Measurements from ENCODE around the gene JADE1.

JADE1 gene

GRCh38 chr4:128809477-128810330 lies at the start of gene JADE1:
Gene JADE1, plus strand, starts transcription at chr4:128809700. Its CDS starts 22,059 bp downstream, at chr4:128831759.
- DNase-seq (ENCODE audit: low read depth in 2 of 3, low spot score in 1 of 3), result peak; percentile 84 to 87 (median 85)

DNA sequence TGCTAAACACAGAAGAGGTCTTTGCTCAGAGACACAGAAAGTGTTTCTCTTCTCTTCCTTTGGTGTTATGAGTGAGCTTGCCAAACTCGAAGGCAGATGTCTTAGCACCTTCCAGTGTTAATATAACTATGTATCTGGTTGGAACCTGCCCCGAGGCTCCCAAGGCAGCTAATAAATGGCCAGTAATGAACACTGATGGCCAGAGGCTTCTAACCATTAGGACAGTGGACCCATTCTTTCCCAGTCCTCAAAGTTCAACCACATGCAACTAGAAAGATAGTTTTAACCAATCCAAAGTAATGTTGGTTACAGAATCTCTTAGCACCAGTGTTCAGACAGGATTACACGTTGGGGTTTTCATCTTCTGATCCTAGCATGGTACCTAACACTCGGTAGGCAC lies 42.7 kb upstream of the JADE1 start:
- DNase-seq (ENCODE audit: low read depth in 2 of 3, low spot score in 1 of 3), result no peak

- DNase-seq (ENCODE audit: low read depth in 2 of 3, low spot score in 1 of 3), result no peak
Observed at GRCh38 chr4:128768373-128768996, 41.0 kb upstream of the JADE1 start.

DNA sequence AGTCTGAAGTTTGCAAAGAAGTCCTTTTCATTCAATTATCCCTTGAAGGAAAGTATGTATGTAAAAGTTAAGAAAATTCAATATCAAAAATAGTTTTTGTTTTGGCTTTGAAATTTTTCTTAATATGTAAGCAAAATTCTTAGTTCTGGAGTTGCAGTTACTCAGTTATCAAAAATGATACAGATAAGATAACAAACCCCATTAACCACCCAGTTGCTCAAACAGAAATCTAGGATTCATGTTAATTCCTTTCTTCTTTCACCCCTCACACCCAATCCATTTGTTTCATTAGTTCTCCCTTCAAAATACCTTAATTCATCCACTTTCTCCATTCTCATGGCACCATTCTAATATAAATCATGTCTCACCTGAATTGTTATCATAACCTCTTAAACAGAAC lies 40.5 kb upstream of the JADE1 start:
- DNase-seq (ENCODE audit: low read depth in 2 of 3, low spot score in 1 of 3), result no peak

DNA sequence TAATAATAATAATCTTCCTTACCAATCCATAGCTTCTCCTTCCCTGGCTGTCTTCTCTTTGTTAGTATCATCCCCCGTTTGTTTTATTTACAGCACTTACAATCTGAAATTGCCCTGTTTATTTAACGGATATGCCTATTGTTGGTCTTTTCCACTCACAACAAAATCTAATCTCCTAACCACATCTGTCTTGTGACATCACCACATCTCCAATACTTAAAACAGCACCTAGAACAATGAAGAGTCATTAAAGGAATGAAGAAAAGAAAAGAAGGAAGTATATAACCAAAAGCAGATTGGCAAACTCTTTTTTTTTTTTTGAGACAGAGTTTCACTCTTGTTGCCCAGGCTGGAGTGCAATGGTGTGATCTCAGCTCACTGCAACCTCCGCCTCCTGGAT lies 38.7 kb upstream of the JADE1 start:
- no peak for DNase-seq (ENCODE audit: low read depth in 2 of 3, low spot score in 1 of 3)

DNA sequence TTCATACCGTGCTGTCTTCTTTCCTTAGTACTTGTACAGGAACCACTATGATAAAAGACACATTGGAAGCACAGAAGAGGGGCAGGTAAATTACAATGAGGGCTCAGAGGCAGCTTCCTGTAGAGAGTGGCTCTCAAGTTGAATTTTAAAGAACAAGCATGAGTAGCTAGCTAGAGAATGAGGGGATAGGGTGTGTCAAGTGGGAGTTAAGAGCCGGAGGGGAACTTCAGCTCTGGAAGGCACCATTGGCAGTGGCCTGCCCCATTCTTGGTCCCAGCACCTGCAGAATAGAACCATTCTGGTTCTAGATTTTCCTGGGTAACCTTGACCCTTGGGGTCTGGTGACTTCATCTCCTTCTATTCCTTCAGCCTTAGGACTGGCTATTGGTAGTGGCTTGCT lies 34.0 kb upstream of the JADE1 start:
- DNase-seq (ENCODE audit: low read depth in 2 of 3, low spot score in 1 of 3), result no peak

DNA sequence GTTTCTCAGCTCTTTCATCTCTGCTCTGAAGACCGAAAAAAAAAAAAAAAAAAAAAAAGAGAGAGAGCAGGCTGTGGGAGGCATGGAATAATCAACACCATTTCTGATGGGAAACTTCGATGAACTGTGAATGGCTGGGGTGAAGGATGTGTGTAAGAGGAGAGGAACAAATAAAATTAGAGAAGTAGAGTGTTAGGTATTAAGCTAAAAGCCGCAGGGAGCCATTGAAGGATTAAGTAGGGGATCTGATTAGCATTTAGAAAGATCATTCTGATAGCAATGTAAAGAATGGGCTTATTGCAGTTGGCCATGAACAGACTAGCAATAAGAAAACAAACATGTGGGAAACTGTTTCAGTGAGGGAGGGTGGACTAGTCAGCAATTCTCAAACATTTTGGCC lies 33.6 kb upstream of the JADE1 start:
- DNase-seq (ENCODE audit: low read depth in 2 of 3, low spot score in 1 of 3), result no peak

- DNase-seq (ENCODE audit: low read depth in 2 of 3, low spot score in 1 of 3), result no peak
Observed at GRCh38 chr4:128776794-128777216, 32.7 kb upstream of the JADE1 start.

- no peak for DNase-seq (ENCODE audit: low read depth in 2 of 3, low spot score in 1 of 3)
Observed at GRCh38 chr4:128780688-128781087, 28.8 kb upstream of the JADE1 start.

- DNase-seq (ENCODE audit: low read depth in 2 of 3, low spot score in 1 of 3), result peak in 1 of 3 donors; percentile 25
Observed at GRCh38 chr4:128782076-128782715, 27.3 kb upstream of the JADE1 start.

- DNase-seq (ENCODE audit: low read depth in 2 of 3, low spot score in 1 of 3), result no peak
Observed at GRCh38 chr4:128782875-128783614, 26.5 kb upstream of the JADE1 start.

- no peak for DNase-seq (ENCODE audit: low read depth in 2 of 3, low spot score in 1 of 3)
Observed at GRCh38 chr4:128787509-128788311, 21.8 kb upstream of the JADE1 start.

- DNase-seq (ENCODE audit: low read depth in 2 of 3, low spot score in 1 of 3), result no peak
Observed at GRCh38 chr4:128793859-128794672, 15.4 kb upstream of the JADE1 start.

DNA sequence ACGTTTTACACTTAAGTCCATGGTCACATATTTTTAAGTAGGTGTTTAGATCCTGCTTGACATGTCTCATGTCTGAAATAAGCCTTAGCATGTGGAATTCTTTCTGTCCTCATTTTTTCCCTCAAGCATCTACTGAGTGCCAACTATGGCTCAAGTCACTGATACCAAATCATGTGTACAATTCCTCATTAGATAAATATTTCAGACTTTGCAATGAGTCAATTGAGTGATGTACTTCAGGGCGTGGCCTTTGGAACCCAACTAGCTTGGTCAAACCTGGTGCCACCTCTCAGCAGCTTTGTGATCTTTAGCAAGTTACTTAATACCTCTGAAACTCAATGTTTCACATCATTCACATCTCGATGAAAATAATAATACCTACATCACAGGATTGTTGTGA lies 12.6 kb upstream of the JADE1 start:
- DNase-seq (ENCODE audit: low read depth in 2 of 3, low spot score in 1 of 3), result no peak

- no peak for DNase-seq (ENCODE audit: low read depth in 2 of 3, low spot score in 1 of 3)
Observed at GRCh38 chr4:128800284-128800683, 9.2 kb upstream of the JADE1 start.

DNA sequence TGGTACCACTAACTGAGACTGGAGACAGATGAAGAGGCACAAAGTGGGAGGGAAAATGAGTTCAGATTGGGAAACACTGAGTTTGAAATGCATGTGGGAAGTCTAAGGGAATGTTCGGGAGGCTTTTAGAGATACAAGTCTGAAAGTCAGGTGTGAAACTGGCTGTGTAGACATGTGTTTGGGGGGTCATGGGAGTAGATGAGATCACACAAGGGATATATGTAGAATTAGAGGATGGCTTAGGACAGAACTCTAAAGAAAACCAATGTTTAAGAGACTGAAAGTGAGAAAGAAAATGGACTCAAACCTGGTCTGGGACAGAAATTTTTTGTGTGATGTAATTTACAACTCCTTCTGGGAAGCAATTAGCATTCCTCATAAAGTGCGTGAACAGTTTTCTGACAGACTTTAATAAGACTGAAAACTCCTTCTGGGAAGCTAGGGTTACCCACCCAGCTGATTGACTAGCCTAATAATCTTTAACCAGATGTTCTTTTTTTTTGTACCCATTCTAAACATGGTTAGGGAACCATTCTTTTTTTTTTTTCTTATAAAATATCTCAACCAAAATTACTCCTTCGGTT lies 8.7 kb upstream of the JADE1 start:
- no peak for DNase-seq (ENCODE audit: low read depth in 2 of 3, low spot score in 1 of 3)

DNA sequence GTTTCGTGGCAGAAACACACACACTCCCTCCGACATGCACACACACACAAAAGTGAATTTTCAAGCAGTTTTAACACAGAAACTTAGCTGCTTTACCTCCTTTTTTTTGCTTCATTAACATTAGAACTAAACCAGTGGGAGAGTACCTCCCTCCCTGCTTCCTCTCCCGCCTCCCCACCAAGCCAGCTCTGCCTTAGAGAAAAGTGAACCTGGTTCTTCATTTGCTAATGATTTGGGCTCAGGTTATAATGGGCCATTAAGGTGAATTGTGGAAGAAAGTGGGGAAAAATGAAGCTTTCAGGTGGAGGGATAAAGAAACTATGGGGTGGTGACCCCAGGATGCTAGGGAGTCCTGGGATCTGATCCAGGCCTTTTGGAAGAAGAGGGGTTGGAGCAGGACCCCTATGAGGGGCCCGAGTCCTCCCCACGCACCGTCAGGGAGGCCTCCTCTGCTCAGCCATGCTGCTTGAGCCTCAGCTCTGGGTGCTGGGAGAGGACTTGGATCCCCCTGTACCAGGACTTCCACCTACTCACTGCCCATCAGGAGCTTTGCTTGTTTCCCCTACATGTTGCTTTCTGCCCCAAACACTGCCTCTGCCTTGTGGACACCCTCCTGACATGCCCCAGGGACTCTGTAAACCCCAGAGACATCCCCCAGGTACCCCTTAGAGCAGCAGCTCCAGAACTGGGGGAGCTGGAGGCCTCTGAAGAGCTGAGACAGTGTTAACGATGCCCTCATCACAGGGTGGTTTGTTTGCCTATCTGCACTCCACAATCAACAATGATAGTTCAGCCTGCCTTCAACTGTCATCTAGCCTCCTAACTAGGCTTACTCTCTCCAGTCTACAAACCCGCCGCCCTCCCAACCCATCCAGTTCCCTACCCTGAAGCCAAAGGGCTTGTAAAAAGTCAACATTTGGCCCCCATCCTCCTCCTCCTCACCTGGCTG lies 6.5 kb upstream of the JADE1 start:
- no peak for DNase-seq (ENCODE audit: low read depth in 2 of 3, low spot score in 1 of 3)

DNA sequence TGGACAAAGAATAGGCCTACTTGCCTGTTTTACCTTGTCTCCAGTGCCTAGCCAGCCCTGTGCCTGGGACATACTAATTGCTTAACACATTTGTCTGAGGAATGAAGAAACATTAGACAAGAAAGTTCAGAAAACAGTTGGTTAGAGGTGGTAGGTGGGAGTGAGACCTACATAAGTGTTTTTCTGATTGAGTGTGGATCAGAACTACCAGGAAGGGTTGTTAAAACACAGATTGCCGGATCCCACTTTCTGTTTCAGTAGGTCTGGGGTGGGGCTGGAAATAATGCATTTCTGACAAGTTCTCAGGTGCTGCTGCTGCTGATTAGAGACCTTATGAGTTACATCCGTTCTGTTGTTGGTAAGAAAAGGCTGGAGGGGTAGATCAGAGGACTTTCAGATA lies 5.7 kb upstream of the JADE1 start:
- DNase-seq (ENCODE audit: low read depth in 2 of 3, low spot score in 1 of 3), result no peak

All from stimulated activated CD4-positive, alpha-beta T cell treated with anti-CD3 and anti-CD28 coated beads, Interleukin-12 subunit alpha, Interleukin-12 subunit beta, amount 100 ng/mL, for 48 hours (primary cell).